Stimulated activated CD4-positive, alpha-beta T cell treated with anti-CD3 and anti-CD28 coated beads, TNF-alpha, amount 100 ng/mL, for 48 hours (primary cell): ENCODE results near the gene EPSTI1.
"Not testable (repeated sequence)": the region's sequence is repeated elsewhere in the genome, so short reads cannot be mapped to it uniquely, and the experiment has no call there.

Experiments used
- DNase-seq, 3 donors: peaks; one replicate each; pipeline ENCODE4 v3.0.0-alpha.2; 2020; ENCODE audit warnings: low read depth in 3 of 3

The EPSTI1 gene

GRCh38 chr13:43005460-43006236, 13.6 kb upstream of the EPSTI1 start:
- DNase-seq: no peak

- no peak for DNase-seq
Measured at GRCh38 chr13:43003729-43004128, 11.7 kb upstream of the EPSTI1 start.

GRCh38 chr13:43003010-43003409, 11.0 kb upstream of the EPSTI1 start:
- DNase-seq: no peak

GRCh38 chr13:43002021-43002420, 10.0 kb upstream of the EPSTI1 start:
- DNase-seq: no peak

DNA sequence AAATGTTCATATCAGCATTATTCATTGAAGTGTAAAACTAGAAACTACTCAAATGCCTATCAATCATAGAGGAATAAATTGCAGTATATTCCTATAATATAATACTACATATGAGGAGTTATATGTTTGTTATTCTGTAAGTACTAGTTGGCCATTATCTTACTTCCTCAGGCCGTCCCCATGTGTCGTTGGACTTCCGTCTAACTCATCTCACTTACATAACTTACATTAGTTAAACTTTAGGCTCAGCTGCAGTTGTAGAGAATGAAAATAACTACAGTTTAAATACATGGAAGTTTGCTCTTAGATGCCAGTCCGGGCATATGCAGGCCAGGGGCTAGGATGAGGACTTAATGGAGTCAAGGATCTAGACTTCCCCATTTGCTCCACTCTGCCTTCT, 8.6 kb upstream of the EPSTI1 start:
- no peak for DNase-seq

- no peak for DNase-seq
Measured at GRCh38 chr13:42999491-42999890, 7.5 kb upstream of the EPSTI1 start.

DNA sequence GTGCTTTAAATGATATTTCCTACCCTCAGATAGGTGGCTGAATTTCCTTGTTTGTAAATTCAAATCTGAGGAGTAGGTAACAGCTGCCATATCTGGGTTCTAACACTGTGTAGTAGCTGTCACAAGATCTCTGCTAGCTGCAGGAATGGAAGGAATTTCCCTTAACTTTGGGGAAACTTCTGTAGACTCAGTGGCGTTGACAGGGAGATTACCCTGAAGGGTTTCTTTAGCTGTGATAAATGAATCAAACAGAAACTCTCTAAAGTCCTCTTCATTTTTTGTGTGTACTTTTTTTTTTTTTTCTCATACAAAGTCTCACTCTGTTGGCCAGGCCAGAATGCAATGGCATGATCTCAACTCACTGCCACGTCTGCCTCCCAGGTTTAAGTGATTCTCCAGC, 5.3 kb upstream of the EPSTI1 start:
- no peak for DNase-seq

GRCh38 chr13:42996584-42996983, 4.5 kb upstream of the EPSTI1 start:
- no peak for DNase-seq

DNA sequence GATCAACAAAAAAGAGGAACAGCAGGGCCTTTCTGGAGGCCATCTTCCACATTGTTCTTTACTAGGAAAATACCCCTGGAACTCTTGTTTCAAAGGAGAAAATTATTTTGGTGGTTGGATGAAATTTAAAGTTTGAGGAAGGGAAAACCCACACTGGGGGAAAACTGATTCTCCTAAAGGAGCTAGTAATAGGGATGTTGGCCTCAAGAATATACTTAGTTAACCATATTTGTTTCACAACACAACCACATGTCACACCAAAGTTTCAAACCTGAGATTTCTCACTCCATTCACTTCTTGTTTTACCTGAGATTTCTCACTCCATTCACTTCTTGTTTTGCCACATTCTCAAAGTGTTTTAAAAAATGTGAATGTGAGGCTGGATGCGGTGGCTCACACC, 2.8 kb upstream of the EPSTI1 start:
- DNase-seq: no peak

- DNase-seq: no peak
Measured at GRCh38 chr13:42992764-42993122, 702 bp upstream of the EPSTI1 start.

DNA sequence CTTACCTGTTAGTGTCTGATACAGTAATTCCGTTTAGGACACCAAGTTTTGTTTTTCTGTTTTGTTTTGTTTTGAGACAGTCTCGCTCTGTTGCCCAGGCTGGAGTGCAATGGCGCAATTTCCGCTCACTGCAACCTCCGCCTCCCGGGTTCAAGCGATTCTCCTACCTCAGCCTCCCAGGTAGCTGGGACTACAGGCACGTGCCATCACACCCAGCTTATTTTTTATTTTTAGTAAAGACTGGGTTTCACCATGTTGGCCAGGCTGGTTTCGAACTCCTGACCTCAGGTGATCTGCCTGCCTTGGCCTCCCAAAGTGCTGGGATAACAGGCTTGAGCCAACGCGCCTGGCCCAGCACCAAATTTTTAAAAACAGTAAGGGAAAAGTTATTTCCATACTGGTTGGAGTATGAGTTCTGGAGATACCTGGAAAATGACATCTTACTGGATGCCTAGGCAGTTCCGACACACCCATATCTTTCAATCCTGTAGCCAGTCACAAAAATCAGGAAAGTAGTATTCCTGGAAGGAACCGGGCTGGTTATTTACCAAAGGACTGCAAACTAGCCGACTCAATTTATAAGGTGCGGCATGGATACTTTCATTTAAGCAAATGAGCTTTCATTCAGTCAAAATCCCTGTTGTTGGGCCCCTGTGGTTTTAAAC, 676 bp downstream of the EPSTI1 start:
- DNase-seq: not testable (repeated sequence)

GRCh38 chr13:42990291-42991232, 1.5 kb downstream of the EPSTI1 start:
- no peak for DNase-seq

DNA sequence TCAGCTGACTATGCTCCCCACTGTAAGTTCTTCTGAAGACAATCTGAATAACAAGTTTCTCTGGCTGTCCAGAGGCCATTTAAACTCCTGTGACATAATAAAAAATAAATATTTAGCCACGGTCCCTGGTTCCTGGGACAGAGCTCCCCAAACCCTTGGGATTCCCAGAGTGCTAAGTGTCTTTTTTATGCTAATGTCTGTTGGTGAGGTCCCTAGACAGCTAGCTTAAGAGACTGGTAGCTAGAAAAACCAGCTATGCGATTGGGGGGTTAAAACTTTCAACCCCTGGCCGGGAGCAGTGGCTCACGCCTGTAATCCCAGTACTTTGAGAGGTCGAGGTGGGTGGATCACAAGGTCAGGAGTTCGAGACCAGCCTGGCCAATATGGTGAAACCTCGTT, 5.9 kb downstream of the EPSTI1 start:
- DNase-seq: no peak

DNA sequence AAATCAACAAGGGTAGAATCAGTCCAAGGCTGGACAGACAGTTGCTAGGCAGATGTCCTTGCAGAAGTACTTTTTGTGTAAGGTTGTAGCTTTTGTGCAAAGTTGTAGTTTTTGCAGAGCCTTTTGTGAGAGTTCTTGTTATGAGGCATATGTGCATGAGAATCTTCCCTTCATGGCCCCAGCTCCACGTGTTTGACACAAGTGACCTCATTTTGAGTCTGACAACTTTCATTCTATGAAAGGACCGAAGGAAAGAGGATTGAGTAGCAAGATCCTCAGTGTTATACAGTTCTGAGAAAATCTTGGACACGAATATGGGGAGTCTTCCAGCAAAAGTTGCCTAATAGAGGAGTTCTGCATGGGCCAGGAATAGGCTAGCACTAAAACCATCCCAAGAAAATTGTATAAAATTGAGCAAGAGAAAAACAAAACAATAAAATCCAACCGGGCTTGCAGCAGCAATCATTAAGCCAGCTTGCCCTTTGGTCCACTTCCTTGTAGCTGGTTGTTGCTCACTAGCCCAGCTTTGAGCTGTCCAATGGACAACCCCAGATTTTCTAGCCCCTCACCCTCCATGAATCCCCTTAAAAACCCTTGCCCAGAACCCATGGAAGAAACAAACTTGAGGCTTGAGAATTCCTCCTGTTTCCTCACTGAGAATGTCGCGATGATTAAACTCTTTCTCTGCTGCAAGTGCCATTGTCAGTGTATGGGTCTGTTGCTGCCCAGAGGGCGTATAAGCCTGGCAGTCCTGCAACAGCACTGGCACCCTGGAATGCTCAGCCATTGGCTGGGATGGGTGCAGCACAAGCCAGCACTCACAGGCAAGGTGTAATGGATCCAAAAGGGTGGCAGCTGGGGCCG, 6.5 kb downstream of the EPSTI1 start:
- no peak for DNase-seq

DNA sequence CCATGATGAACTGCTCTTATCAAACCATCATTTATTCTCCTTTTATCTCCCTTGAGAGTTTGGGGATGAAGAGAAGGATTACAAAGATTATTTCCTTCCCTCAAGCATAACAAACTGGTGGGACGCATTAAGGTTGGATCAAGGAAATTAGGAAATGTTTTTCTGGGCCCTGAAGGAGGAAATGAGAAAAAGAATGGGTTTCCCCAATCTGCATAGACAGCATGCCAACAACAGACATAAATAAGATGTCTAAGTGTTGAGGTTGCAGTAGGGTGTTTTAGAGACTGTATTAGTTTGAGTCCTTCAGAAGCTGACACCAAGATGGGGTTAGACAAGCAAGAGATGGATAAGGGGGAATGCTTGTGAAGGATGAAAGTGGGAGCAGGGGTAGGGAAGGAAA, 7.3 kb downstream of the EPSTI1 start:
- DNase-seq: no peak

DNA sequence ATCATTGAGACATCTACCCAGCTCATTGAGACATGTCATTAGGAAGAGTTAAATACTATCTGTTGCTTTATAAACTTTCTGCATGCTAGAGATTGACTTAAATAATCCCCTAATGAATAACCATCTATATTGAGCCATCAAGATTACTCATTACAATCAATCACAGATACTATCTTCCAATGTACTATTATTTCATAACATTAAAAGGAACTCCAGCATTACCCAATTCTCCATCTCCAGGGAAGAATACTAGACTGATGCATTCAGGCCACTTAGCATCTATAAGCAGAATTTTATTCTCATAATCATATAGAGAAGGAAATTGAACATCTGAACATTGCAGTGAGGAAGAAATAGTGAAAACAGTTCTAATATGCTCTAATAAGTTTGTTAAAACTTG, 8.0 kb downstream of the EPSTI1 start:
- no peak for DNase-seq

- DNase-seq: no peak
Measured at GRCh38 chr13:42981853-42982252, 10.2 kb downstream of the EPSTI1 start.

DNA sequence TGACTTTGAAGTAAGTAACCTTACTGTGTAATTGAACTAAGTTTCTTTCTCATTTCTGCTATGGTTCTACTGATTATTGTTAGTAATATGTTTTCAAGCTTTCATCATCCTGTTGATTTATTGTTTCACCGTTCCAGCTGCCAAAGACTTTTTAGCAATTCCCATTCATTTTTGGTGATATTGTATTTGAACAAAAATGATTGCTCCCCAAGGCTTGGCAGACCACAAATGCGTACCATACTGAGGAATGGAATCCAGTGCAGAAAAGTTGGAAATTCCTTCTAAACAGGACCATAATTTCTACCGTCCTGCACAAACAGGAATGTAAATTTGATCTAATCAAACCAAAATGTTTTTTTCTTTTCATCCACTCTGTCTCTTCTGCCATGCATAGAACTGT, 10.7 kb downstream of the EPSTI1 start:
- no peak for DNase-seq

DNA sequence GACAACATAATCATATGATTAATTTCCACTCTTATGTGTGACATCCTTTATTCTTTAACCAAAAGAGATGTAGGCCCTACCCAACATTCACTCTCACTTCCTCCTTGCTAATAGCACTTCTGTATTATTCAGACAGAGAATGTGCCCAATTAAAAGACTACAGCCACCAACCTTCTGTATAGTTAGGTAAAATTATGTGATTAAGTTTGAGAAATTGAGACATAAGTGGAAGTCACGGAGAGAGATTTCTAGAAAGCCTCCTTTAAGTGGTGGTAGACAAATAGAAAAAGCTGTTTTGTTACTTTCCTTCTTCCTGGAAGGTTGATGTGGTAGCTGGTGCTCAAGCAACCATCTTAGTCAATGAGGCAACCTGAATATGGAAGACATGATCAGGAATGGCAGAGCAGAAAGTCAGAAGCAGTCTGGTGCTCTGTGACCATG, 14.8 kb downstream of the EPSTI1 start:
- DNase-seq: no peak

GRCh38 chr13:42976066-42976465, 16.0 kb downstream of the EPSTI1 start:
- DNase-seq: no peak

- DNase-seq: no peak
Measured at GRCh38 chr13:42973581-42973980, 18.5 kb downstream of the EPSTI1 start.
